Karpas-422 (cell line): ENCODE measurements around the gene KCNQ1. TPM values are rescaled to one million over a fixed set of nuclear protein-coding genes. Genes with fewer than 3 reads are reported as not detected.

Source experiments
- DNase-seq: peaks from one replicate; pipeline ENCODE4 v3.0.0-alpha.2; 2015
- H2AFZ ChIP-seq: fragments of 200-600 bp; sonication (generic); 2 replicates; pipeline ENCODE4 v1.6.1; 2014; ENCODE audit warnings: antibody characterized with exemption, low read length, mixed read lengths
- H3K27ac ChIP-seq: fragments of 200-600 bp; sonication (generic); 2 replicates; pipeline ENCODE4 v1.5.1; 2014; ENCODE audit warnings: mild to moderate bottlenecking, low read length, moderate library complexity
- H3K27me3 ChIP-seq: fragments of 200-600 bp; sonication (generic); 2 replicates; pipeline ENCODE4 v1.6.1; 2014; ENCODE audit warnings: low read length, mixed read lengths
- H3K36me3 ChIP-seq: fragments of 200-600 bp; sonication (generic); 2 replicates; pipeline ENCODE4 v1.6.1; 2014; ENCODE audit warnings: low read length, mixed read lengths; ENCODE audit not compliant: insufficient read depth
- H3K4me1 ChIP-seq: fragments of 200-600 bp; sonication (generic); 2 replicates; pipeline ENCODE4 v1.6.1; 2014; ENCODE audit warnings: mild to moderate bottlenecking, low read length, mixed read lengths
- H3K4me2 ChIP-seq: fragments of 200-600 bp; sonication (generic); 2 replicates; pipeline ENCODE4 v1.6.1; 2014; ENCODE audit warnings: low read length, low read depth, mild to moderate bottlenecking; ENCODE audit not compliant: poor library complexity, severe bottlenecking
- H3K4me3 ChIP-seq: fragments of 200-600 bp; sonication (generic); 2 replicates; pipeline ENCODE4 v1.5.1; 2014; ENCODE audit warnings: mild to moderate bottlenecking, antibody characterized with exemption, low read length, mixed read lengths
- H3K79me2 ChIP-seq: fragments of 200-600 bp; sonication (generic); 2 replicates; pipeline ENCODE4 v1.6.1; 2014; ENCODE audit warnings: mild to moderate bottlenecking, low read length, mixed read lengths
- H3K9ac ChIP-seq: fragments of 200-600 bp; sonication (generic); 2 replicates; pipeline ENCODE4 v1.6.0; 2014; ENCODE audit warnings: low read length
- H3K9me2 ChIP-seq: fragments of 200-600 bp; sonication (generic), shearing (Covaris generic); replicated peaks from 2 replicates; pipeline ENCODE4 v1.6.0; 2014; ENCODE audit warnings: mild to moderate bottlenecking, low read length, moderate library complexity; ENCODE audit not compliant: insufficient read depth
- H3K9me3 ChIP-seq: fragments of 300-700, 200-600 bp; sonication (generic); 2 replicates; pipeline ENCODE4 v1.6.1; 2014; ENCODE audit warnings: low read length, mixed read lengths
- H4K20me1 ChIP-seq: fragments of 200-600 bp; sonication (generic); 2 replicates; pipeline ENCODE4 v1.6.1; 2014; ENCODE audit warnings: mild to moderate bottlenecking, antibody characterized with exemption, low read length, low read depth; ENCODE audit not compliant: insufficient read depth
- total RNA-seq: library from RNA; depleted of rRNA; stranded (reverse); fragments of >200 nt; shearing (Covaris generic); gene quantifications from 2 replicates; pipeline ENCODE4 v1.2.3, GENCODE V29; 2014; ENCODE audit warnings: low replicate concordance

Gene KCNQ1
- total RNA-seq, 1 experiment from 2014 or later, result not detected

DNA sequence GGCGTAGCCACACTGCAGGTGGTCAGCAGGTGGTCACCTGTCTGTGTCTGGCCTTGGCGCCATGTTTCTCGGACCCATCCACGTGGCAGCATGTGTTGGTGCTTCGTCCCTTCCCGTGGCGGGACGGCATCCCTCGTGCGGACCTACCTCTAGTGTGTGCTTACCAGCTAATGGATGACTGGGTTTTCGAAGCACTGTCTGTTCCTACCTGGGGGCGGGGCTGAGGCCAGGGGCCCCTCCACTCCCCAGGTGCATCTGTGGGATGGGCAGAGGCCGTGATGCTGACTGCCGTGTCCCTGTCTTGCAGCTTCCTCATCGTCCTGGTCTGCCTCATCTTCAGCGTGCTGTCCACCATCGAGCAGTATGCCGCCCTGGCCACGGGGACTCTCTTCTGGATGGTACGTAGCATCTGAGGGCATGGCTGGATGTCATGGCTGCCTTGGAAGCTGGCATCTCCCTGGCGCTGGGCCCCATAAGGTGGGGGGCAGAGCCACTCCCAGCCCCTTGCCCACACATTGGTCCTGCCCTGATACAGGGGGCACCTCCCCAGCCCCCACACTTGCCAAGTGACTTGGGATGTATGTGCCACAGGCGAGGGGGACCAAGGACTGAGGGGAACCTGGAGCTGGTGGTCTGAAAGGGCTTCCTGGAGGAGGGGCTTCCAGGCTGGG lies 82.9 kb downstream of the KCNQ1 start:
- no peak for DNase-seq
- Histone ChIP-seq H3K4me3 (no peak overlapping the region), H3K27me3 (no peaks in the 10 kb centered on the region), H3K36me3 (no peaks in the 10 kb centered on the region), H3K9me3 (no peaks in the 10 kb centered on the region), H3K9me2 (no peaks in the 10 kb centered on the region), H4K20me1 (no peaks in the 10 kb centered on the region), H2AFZ (no peak overlapping the region), H3K9ac (no peak overlapping the region), H3K27ac (no peak overlapping the region), H3K4me2 (no peak overlapping the region), H3K4me1 (peaks cover 21% of the 10 kb centered on the region), H3K79me2 (no peaks in the 10 kb centered on the region)

DNA sequence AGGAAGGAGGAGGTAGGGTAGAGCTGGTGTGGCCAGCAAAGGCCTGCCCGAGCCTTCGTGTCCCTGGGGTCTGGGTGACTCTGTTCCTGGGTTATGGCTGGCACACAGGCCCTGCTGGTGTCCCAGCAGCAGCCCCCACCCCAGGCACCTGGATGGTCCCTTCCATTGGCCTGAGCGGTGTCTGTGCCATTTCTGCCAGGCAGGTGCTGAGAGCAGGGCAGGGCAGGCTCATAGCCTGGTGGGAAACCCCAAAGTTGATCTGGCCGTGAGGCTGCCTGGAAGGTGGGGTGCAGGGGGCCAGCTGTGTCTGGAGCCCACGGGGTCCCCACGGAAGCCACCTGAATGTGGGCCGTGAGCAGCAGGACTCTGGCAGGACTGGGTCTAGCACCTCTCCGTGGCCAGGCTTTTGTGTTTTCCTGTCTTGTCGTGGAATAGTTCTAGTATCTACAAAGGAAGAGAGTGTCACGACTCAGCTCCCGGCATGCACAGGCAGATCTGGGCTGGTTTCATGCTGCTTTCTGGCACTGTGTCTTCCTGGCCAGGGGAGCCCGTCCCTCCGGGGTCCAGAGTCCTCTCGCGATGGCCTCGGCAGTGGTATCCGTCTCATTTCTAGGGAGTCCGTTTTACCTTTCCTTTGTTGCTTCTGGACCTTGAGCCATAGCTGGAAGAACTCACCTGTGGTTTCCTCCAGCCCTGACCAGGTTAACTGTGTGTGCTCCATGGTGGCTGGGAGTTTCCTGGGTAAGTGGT lies 83.7 kb downstream of the KCNQ1 start:
- Histone ChIP-seq H3K4me3 (no peak overlapping the region), H3K27ac (no peak overlapping the region), H3K4me1 (peaks cover 21% of the 10 kb centered on the region), H2AFZ (no peak overlapping the region), H3K27me3 (no peaks in the 10 kb centered on the region), H3K9ac (no peak overlapping the region), H4K20me1 (no peaks in the 10 kb centered on the region), H3K4me2 (no peak overlapping the region), H3K9me3 (no peaks in the 10 kb centered on the region), H3K36me3 (no peaks in the 10 kb centered on the region), H3K79me2 (no peaks in the 10 kb centered on the region), H3K9me2 (no peaks in the 10 kb centered on the region)
- DNase-seq, result no peak

DNA sequence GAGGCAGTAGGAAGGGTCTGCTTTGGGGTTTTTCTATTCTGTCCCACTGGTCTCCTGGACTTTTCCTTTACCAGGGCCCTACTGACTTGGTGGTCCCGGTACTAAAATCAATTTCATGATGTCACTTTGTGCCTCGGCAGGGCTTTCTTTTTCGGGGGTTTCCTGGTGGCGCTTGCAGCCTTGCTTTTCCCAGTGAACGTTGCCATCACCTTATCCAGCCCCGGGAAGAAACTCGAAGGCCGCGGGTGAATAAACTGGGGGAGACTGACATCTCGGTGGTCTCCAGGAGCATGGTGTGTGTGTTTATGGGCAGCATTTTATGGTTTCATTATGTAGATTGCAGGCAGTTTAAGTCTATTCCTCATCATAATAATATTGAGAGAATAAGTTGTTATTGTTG lies 84.4 kb downstream of the KCNQ1 start:
- Histone ChIP-seq H3K4me1 (peaks cover 21% of the 10 kb centered on the region), H3K27ac (no peak overlapping the region), H4K20me1 (no peaks in the 10 kb centered on the region), H3K79me2 (no peaks in the 10 kb centered on the region), H3K9me2 (no peaks in the 10 kb centered on the region), H3K4me2 (no peak overlapping the region), H3K9me3 (no peaks in the 10 kb centered on the region), H3K9ac (no peak overlapping the region), H3K27me3 (no peaks in the 10 kb centered on the region), H3K4me3 (no peak overlapping the region), H3K36me3 (no peaks in the 10 kb centered on the region), H2AFZ (no peak overlapping the region)
- no peak for DNase-seq

DNA sequence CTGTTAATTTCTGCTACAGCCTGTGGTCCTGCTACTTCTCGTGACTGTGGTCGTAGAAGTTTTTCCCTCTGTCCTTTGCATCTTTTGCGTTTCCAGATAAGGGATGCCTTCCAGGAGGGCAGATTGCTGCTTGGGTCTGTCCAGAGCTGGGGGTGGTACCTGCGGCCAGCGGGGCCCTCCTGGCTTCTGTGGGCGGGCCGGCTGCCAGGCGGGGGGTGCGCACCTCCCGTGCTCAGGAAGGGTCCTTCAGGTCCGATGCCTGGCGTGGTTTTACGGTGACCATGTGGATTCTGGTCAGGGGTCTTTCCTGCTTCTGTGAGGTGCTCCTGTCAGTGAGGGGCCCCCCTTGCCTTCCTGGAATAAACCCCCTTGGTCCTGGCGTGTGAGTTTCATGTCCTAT lies 84.8 kb downstream of the KCNQ1 start:
- no peak for DNase-seq
- H3K4me1 ChIP-seq, result peaks cover 21% of the 10 kb centered on the region
- H3K4me2 ChIP-seq, result no peak overlapping the region
- H3K9me3 ChIP-seq, result no peaks in the 10 kb centered on the region
- no peak overlapping the region for H2AFZ ChIP-seq
- no peaks in the 10 kb centered on the region for H3K36me3 ChIP-seq
- H3K79me2 ChIP-seq, result no peaks in the 10 kb centered on the region
- H3K9me2 ChIP-seq, result no peaks in the 10 kb centered on the region
- no peak overlapping the region for H3K9ac ChIP-seq
- H3K27me3 ChIP-seq, result no peaks in the 10 kb centered on the region
- H3K27ac ChIP-seq, result no peak overlapping the region
- no peak overlapping the region for H3K4me3 ChIP-seq
- H4K20me1 ChIP-seq, result no peaks in the 10 kb centered on the region

DNA sequence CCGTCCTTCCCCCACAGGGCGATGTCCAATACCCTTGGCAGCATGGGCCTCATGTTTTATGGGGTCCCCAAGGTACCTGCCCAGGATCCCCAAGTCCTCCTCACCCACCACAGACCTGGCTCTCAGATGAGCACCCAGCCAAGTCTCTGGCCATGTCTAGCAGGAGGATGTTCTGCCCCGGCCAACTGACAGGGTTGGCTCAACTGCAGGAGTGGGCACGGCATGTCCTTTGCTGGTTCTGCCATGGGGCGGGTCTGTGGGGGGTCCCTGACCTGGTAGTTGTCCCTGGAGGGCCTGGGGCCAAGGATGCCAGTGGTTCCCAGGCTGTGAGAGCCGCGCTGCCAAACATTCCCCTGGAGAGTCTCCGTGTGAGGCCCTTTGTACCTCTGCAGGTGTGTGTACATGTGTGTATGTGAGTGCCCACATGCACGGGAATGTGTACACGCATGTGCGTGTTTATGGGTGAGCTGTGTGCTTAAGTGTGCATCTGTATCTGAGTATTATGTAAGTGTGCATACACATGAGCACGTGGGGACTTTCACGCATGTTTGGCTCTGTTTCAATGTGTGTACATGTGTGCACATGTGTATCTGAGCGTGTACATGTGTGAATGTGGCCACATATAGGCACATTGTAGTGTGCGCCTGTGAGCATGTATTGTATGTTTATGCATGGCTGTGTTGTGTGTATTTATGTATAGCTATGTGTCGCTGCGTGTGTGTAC lies 85.5 kb downstream of the KCNQ1 start:
- no peak overlapping the region for H2AFZ ChIP-seq
- H3K9me2 ChIP-seq, result no peaks in the 10 kb centered on the region
- H4K20me1 ChIP-seq, result no peaks in the 10 kb centered on the region
- H3K9me3 ChIP-seq, result no peaks in the 10 kb centered on the region
- peaks cover 21% of the 10 kb centered on the region for H3K4me1 ChIP-seq
- no peak overlapping the region for H3K4me3 ChIP-seq
- H3K27me3 ChIP-seq, result no peaks in the 10 kb centered on the region
- no peak for DNase-seq
- no peaks in the 10 kb centered on the region for H3K36me3 ChIP-seq
- no peak overlapping the region for H3K4me2 ChIP-seq
- H3K9ac ChIP-seq, result no peak overlapping the region
- H3K79me2 ChIP-seq, result no peaks in the 10 kb centered on the region
- H3K27ac ChIP-seq, result no peak overlapping the region

DNA sequence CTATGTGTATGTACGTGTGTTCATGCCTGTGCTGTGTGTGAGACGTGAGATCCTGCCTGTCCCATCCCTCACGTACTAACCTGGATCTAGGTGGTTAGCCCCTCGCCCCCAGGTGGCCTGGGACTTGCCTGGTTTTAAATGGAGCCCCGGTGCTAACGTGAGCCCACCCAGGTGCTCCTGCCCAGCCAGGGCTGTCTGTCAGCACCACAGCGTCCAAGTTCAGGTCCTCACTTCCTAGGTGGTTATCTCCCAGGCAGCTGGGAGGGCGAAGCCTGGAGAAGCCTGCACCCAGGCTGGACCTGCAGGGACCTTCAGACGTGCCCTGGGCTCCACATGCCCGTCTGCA lies 86.0 kb downstream of the KCNQ1 start:
- Histone ChIP-seq H3K36me3 (no peaks in the 10 kb centered on the region), H3K79me2 (no peaks in the 10 kb centered on the region), H3K9ac (no peak overlapping the region), H3K9me2 (no peaks in the 10 kb centered on the region), H3K4me1 (peaks cover 18% of the 10 kb centered on the region), H3K4me3 (no peak overlapping the region), H4K20me1 (no peaks in the 10 kb centered on the region), H3K9me3 (no peaks in the 10 kb centered on the region), H3K27ac (no peak overlapping the region), H2AFZ (no peak overlapping the region), H3K27me3 (no peaks in the 10 kb centered on the region), H3K4me2 (no peak overlapping the region)
- DNase-seq, result no peak

DNA sequence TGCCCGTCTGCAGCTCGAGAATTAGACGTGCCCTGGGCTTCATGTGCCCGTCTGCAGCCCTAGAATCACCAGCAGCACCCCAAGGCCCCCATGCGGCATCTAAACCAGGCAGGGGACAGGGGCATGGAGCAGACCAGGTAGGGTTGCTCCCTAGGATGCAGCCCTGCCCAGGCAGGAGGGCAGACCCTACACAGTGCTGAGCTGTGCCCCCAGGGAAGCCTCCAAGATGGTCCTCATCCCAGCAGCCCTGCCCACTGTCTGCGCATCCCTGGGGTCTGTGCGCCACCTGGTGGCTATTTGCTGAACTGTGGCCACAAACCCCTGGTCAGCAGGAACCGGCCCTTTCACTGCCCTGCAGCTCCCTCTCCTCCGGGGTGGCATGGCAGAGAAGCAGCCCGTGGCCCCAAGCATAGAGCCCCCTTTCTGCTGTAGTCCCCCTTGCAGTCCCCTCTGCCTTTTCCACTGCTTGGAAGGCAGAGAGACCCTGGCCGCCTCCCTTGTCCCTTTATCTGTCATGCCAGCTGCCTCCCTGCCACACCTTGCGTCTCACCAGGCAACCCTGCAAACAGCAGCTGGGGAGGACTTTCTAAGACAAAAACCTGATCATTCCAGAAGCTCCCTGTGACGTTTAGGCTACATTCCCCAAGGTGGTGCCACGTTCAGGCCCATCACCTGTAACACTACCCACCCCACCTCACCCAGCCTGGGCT lies 86.6 kb downstream of the KCNQ1 start:
- peaks cover 12% of the 10 kb centered on the region for H3K4me1 ChIP-seq
- H2AFZ ChIP-seq, result no peak overlapping the region
- H3K36me3 ChIP-seq, result no peaks in the 10 kb centered on the region
- no peak overlapping the region for H3K4me2 ChIP-seq
- no peaks in the 10 kb centered on the region for H3K9me3 ChIP-seq
- no peaks in the 10 kb centered on the region for H3K27me3 ChIP-seq
- no peaks in the 10 kb centered on the region for H4K20me1 ChIP-seq
- H3K27ac ChIP-seq, result no peak overlapping the region
- peak; percentile 81 for DNase-seq
- H3K9ac ChIP-seq, result no peak overlapping the region
- no peak overlapping the region for H3K4me3 ChIP-seq
- no peaks in the 10 kb centered on the region for H3K9me2 ChIP-seq
- H3K79me2 ChIP-seq, result no peaks in the 10 kb centered on the region
